HPDE6-E6E7 (cell line): ENCODE data around the gene HUS1.
"Not testable (repeated sequence)": the region's sequence is repeated elsewhere in the genome, so short reads cannot be mapped to it uniquely, and the experiment has no call there.

Experiments used
- DNase-seq: peaks from one replicate; pipeline ENCODE4 v3.0.0; 2011; ENCODE audit warnings: missing footprints; ENCODE audit errors: extremely low spot score

Gene HUS1

GRCh38 chr7:47923081-47923875 lies 56.1 kb downstream of the HUS1 start:
- DNase-seq: not testable (repeated sequence)

- not testable (repeated sequence) for DNase-seq
These were observed 62.9 kb downstream of the HUS1 start for GRCh38 chr7:47916514-47916913.

GRCh38 chr7:47915616-47915976 lies 63.8 kb downstream of the HUS1 start:
- no peak for DNase-seq

- DNase-seq: no peak
These were observed 64.4 kb downstream of the HUS1 start for GRCh38 chr7:47914717-47915615.
